HEK293T (cell line): ENCODE measurements around the gene EXOSC9.

Source experiments
- ARNT ChIP-seq: fragments of 450-650 bp; IDR thresholded peaks from 2 replicates; pipeline ENCODE4 v1.6.1; 2017; ENCODE audit warnings: mild to moderate bottlenecking
- BHLHE40 ChIP-seq: fragments of 450-650 bp; IDR thresholded peaks from 2 replicates; pipeline ENCODE4 v1.6.1; 2016; ENCODE audit warnings: mild to moderate bottlenecking, moderate library complexity, borderline replicate concordance
- CTBP1 ChIP-seq: fragments of 450-650 bp; IDR thresholded peaks from 2 replicates; pipeline ENCODE4 v1.6.1; 2016; ENCODE audit warnings: borderline replicate concordance
- FOXA1 ChIP-seq: fragments of 450-650 bp; IDR thresholded peaks from 2 replicates; pipeline ENCODE4 v1.6.1; 2016; ENCODE audit warnings: mild to moderate bottlenecking
- FOXK2 ChIP-seq: fragments of 450-650 bp; IDR thresholded peaks from 2 replicates; pipeline ENCODE4 v1.6.1; 2016; ENCODE audit warnings: mild to moderate bottlenecking
- LEF1 ChIP-seq: fragments of 450-650 bp; IDR thresholded peaks from 2 replicates; pipeline ENCODE4 v1.6.1; 2017; ENCODE audit warnings: mild to moderate bottlenecking, borderline replicate concordance
- SP1 ChIP-seq: fragments of 450-650 bp; IDR thresholded peaks from 2 replicates; pipeline ENCODE4 v1.6.1; 2017
- ZNF384 ChIP-seq: fragments of 450-650 bp; IDR thresholded peaks from 2 replicates; pipeline ENCODE4 v1.6.1; 2016

DNA sequence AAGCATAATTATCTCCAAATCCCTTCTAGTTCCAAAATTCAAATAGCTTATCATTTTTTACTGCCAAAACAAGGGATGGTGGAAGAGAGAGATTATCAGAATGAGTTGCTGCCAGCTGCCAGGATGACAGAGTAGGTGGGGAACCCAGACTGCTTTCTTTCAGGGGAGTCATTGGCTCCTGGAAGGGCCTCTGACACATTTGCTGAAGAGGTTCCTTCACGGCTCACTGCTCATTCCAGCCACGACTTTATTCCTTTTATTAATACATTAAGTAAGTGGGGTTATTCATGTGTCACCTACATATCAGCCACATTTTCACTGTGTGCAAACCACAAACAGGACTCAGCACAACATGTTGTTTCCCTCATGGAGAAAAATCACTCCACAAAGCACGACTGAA lies 23.5 kb upstream of the EXOSC9 start:
- TF ChIP-seq CTBP1, result no peak
- TF ChIP-seq ZNF384, result no peak
- no peak for TF ChIP-seq LEF1
- TF ChIP-seq ARNT, result no peak
- no peak for TF ChIP-seq FOXA1
- no peak for TF ChIP-seq BHLHE40
- no peak for TF ChIP-seq FOXK2
- TF ChIP-seq SP1, result no peak
